ENCODE results near the gene USP10. TPM values are rescaled to one million over a fixed set of nuclear protein-coding genes. Genes with fewer than 3 reads are reported as not detected.

The USP10 gene
- total RNA-seq, 1 donor from 2014 or later = 147 TPM

DNA sequence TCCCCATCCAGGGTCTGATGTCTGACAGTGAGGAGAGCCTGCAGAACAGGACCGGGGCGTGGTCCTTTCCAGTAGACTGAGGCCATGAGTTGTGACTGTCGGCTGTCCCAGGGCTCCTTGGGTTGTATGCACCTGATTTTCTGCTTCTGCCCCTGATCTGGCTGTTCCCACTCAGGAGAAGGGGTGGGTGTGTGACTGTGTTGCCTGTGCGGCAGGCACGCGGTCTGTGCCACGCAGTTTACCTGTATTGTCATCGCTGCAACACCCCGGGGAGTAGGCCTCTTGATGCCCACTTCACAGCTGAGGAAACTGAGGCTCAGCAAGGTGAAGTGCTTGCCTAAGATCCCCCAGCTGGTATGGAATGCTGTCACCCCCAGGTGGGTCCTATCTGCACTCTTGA is 121.4 kb downstream of the USP10 start:
- Mint-ChIP-seq H3K9me3 (peaks cover 4% of the 10 kb centered on the region), H3K27ac (no peak overlapping the region), H3K4me1 (peaks cover 9% of the 10 kb centered on the region), H3K27me3 (peaks cover 43% of the 10 kb centered on the region), H3K36me3 (ENCODE audit: low read depth) (no peaks in the 10 kb centered on the region), H3K4me3 (no peak overlapping the region)
- TF ChIP-seq, protein P1, sequence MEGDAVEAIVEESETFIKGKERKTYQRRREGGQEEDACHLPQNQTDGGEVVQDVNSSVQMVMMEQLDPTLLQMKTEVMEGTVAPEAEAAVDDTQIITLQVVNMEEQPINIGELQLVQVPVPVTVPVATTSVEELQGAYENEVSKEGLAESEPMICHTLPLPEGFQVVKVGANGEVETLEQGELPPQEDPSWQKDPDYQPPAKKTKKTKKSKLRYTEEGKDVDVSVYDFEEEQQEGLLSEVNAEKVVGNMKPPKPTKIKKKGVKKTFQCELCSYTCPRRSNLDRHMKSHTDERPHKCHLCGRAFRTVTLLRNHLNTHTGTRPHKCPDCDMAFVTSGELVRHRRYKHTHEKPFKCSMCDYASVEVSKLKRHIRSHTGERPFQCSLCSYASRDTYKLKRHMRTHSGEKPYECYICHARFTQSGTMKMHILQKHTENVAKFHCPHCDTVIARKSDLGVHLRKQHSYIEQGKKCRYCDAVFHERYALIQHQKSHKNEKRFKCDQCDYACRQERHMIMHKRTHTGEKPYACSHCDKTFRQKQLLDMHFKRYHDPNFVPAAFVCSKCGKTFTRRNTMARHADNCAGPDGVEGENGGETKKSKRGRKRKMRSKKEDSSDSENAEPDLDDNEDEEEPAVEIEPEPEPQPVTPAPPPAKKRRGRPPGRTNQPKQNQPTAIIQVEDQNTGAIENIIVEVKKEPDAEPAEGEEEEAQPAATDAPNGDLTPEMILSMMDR (IDR thresholded peaks at IDR 0.05) = no peak
- no peak for DNase-seq
- ATAC-seq (ENCODE audit: low read depth) = no peak
- CTCF ChIA-PET = no interaction called here
- POLR2A ChIA-PET = no interaction called here
- intact Hi-C loops (cut with micrococcal nuclease) = no loop called here

DNA sequence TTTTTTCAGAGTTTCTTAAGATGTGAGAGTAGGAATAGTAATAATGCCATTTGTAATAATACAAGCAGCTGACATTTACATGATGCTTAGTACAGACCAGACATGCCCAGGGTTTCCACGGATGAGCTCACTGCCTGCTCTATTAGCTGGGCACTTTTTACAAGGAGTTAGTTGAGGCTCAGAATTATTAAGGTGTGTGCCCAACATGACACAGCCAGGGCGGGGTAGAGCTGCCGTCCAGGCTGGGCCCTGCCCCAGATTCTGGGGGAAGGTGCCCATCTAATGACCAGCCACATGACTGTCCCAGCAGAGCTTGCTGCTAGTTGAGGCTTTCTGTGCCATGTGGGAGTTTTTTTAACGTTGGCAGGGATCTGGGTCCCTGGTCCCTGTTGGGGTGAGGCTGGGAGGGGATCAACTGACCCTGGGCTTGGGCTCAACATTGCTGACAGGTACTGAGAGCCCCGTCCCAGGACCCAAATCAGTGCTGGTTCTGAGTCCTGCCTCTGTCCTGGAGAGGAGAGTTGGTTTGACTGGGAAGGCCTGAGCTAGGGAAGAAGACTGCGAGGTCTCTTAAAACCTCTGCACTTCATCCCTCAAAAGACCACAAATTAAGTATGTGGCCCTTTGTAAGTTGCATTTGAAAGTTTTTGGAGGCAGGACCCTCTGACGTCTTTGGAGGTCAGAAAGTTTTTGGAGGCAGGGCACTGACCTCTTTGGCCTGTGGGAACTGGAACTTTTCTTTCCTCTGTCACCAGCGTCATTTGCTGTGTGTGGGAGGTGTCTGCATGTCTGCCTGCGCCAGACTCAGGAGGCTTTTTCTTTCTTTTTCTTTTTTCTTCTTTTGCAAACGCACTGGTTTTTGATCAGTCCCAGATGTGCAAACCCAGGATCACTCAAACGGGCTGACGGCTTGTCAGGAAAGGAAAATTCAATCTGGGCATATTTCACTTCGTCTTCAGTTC is 122.2 kb downstream of the USP10 start:
- Mint-ChIP-seq H3K27ac (no peak overlapping the region), H3K27me3 (peaks cover 43% of the 10 kb centered on the region), H3K36me3 (ENCODE audit: low read depth) (no peaks in the 10 kb centered on the region), H3K4me1 (peaks cover 9% of the 10 kb centered on the region), H3K9me3 (peaks cover 4% of the 10 kb centered on the region), H3K4me3 (no peak overlapping the region)
- ChIA-PET POLR2A (no interaction called here), CTCF (no interaction called here)
- DNase-seq (no peak), ATAC-seq (ENCODE audit: low read depth) (no peak)
- intact Hi-C loops (cut with micrococcal nuclease) = no loop called here
- TF ChIP-seq, protein P1 (IDR thresholded peaks at IDR 0.05) = no peak

DNA sequence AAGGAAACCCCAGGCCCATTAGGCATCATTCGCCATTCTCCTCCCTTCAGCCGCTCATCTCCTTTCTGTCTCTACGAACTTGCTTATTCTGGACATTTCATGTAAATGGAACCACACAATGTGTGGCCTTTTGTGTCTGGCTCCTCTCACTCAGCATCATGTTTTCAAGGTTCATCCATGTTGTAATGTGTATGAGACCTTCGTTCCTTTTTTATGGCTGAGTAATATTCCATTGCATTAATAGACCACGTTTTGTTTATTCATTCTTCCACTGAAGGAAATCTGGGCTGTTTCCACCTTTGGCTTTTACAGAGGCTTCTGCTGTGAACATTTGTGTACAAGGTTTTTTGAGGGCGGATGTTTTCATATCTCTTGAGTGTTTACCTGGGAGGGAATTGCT is 123.2 kb downstream of the USP10 start:
- CTCF ChIA-PET = no interaction called here
- intact Hi-C loops (cut with micrococcal nuclease) = no loop called here
- Mint-ChIP-seq H3K36me3 (ENCODE audit: low read depth) (no peaks in the 10 kb centered on the region), H3K4me1 (peaks cover 9% of the 10 kb centered on the region), H3K4me3 (no peak overlapping the region), H3K27me3 (peaks cover 42% of the 10 kb centered on the region), H3K9me3 (peaks cover 4% of the 10 kb centered on the region), H3K27ac (no peak overlapping the region)
- TF ChIP-seq, protein P1 (IDR thresholded peaks at IDR 0.05) = no peak
- no peak for DNase-seq
- POLR2A ChIA-PET = no interaction called here
- ATAC-seq (ENCODE audit: low read depth) = no peak

DNA sequence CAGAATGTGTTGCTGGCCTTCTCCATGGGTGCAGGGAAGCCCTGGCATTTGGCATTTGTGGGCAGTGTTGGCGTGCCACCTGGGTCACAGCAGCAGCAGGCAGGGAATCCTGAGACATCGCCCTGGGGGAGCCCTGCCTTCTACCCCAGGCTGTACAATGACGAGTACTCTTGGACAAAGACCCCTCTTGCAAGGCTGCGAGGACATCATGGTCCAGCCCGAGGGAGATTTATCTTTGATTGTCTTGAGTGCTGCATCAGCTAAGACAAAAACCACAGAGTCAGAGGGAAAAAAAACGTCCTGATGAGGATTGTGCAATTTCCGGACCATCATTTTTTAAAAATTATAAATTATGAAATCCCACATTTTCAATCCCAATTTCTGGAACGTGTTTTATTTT is 123.7 kb downstream of the USP10 start:
- POLR2A ChIA-PET = no interaction called here

DNA sequence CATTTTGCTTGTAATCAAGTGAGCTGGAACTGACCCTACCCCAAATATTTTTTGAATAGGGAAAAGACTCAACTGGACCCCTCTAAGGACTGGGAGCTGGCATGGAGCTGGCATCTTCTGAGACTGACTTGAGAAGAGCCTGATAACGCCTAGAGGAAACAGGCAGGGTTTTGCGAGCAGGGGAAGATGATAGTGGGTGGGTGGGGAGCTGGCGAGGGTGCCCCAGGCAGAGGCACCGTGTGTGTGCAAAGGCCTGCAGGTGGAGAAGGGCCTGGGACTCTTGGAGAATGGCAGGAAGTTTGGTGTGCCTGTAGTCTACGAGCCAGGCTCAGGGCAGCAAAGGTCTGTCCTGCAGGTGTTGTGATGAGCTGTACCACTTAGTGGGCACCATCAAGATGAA is 124.1 kb downstream of the USP10 start:
- ATAC-seq (ENCODE audit: low read depth) = no peak
- Mint-ChIP-seq H3K27me3 (peaks cover 46% of the 10 kb centered on the region), H3K4me1 (peaks cover 9% of the 10 kb centered on the region), H3K4me3 (no peak overlapping the region), H3K9me3 (peaks cover 4% of the 10 kb centered on the region), H3K27ac (no peak overlapping the region), H3K36me3 (ENCODE audit: low read depth) (no peaks in the 10 kb centered on the region)
- CTCF ChIA-PET = no interaction called here
- POLR2A ChIA-PET = no interaction called here
- no peak for DNase-seq
- TF ChIP-seq, protein P1 (IDR thresholded peaks at IDR 0.05) = no peak
- intact Hi-C loops (cut with micrococcal nuclease) = no loop called here

More for the DNA sequence above, 123.7 kb downstream of the USP10 start:
- ATAC-seq (ENCODE audit: low read depth) (no peak), DNase-seq (no peak)
- Mint-ChIP-seq H3K4me1 (peaks cover 9% of the 10 kb centered on the region), H3K4me3 (no peak overlapping the region), H3K36me3 (ENCODE audit: low read depth) (no peaks in the 10 kb centered on the region), H3K9me3 (peaks cover 4% of the 10 kb centered on the region), H3K27me3 (peaks cover 44% of the 10 kb centered on the region), H3K27ac (no peak overlapping the region)
- CTCF ChIA-PET = no interaction called here
- TF ChIP-seq, protein P1 (IDR thresholded peaks at IDR 0.05) = no peak
- intact Hi-C loops (cut with micrococcal nuclease) = no loop called here
